ENCODE data around the gene SLC38A1. TPM values are rescaled to one million over a fixed set of nuclear protein-coding genes. Genes with fewer than 3 reads are reported as not detected.

SLC38A1 gene
- total RNA-seq, 1 donor from 2014 or later = 232 TPM

DNA sequence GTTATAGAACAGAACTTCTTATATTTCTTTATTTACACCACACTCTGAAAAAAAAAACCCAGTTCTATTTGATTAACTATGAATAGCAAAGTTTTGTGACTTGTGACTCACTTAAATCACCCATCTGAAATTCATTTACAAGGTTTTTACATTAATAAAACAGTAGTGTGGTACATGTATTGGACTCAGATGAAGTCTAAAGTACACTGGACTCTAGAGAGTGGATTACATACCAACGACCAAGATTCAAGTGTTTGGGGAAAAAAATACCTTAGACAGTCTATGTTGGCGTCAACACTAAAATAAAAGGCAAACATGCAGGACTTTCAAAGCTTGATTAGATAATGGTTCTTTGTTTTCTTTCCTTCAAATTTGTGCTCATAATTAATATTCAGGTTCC lies 85.7 kb downstream of the SLC38A1 start:
- TF ChIP-seq, protein P1, sequence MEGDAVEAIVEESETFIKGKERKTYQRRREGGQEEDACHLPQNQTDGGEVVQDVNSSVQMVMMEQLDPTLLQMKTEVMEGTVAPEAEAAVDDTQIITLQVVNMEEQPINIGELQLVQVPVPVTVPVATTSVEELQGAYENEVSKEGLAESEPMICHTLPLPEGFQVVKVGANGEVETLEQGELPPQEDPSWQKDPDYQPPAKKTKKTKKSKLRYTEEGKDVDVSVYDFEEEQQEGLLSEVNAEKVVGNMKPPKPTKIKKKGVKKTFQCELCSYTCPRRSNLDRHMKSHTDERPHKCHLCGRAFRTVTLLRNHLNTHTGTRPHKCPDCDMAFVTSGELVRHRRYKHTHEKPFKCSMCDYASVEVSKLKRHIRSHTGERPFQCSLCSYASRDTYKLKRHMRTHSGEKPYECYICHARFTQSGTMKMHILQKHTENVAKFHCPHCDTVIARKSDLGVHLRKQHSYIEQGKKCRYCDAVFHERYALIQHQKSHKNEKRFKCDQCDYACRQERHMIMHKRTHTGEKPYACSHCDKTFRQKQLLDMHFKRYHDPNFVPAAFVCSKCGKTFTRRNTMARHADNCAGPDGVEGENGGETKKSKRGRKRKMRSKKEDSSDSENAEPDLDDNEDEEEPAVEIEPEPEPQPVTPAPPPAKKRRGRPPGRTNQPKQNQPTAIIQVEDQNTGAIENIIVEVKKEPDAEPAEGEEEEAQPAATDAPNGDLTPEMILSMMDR (IDR thresholded peaks at IDR 0.05; ENCODE audit: partially characterized antibody, unreplicated experiment) = no peak
- DNase-seq = no peak
- peaks cover 8% of the 10 kb centered on the region for H3K36me3 Mint-ChIP-seq (ENCODE audit: unreplicated experiment)
- H3K9me3 Mint-ChIP-seq (ENCODE audit: unreplicated experiment) = peaks cover 2% of the 10 kb centered on the region
- no peaks in the 10 kb centered on the region for H3K27me3 Mint-ChIP-seq (ENCODE audit: unreplicated experiment)
- H3K27ac Mint-ChIP-seq (ENCODE audit: unreplicated experiment) = no peak overlapping the region
- H3K4me3 Mint-ChIP-seq (ENCODE audit: unreplicated experiment) = no peak overlapping the region
- H3K4me1 Mint-ChIP-seq (ENCODE audit: low read depth, unreplicated experiment) = no peaks in the 10 kb centered on the region

DNA sequence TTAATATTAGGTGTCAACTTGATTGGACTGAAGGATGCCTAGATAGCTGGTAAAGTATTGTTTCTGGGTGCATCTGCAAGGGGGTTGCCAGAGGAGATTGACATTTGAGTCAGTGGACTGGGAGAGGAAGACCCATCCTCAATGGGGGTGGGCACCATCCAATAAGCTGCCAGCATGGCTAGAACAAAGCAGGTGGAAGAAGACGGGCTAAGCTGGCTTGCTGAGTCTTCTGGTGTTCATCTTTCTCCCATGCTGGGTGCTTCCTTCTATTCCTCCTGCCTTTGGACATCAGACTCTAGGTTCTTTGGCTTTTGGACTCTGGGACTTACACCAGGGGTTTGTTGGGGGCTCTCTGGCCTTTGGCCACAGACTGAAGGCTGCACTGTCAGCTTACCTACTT lies 87.4 kb downstream of the SLC38A1 start:
- Mint-ChIP-seq H3K4me1 (ENCODE audit: low read depth, unreplicated experiment) (no peaks in the 10 kb centered on the region), H3K36me3 (ENCODE audit: unreplicated experiment) (no peaks in the 10 kb centered on the region), H3K27ac (ENCODE audit: unreplicated experiment) (no peak overlapping the region), H3K27me3 (ENCODE audit: unreplicated experiment) (no peaks in the 10 kb centered on the region), H3K4me3 (ENCODE audit: unreplicated experiment) (no peak overlapping the region), H3K9me3 (ENCODE audit: unreplicated experiment) (peaks cover 3% of the 10 kb centered on the region)
- no peak for DNase-seq
- TF ChIP-seq, protein P1 (IDR thresholded peaks at IDR 0.05; ENCODE audit: partially characterized antibody, unreplicated experiment) = no peak

DNA sequence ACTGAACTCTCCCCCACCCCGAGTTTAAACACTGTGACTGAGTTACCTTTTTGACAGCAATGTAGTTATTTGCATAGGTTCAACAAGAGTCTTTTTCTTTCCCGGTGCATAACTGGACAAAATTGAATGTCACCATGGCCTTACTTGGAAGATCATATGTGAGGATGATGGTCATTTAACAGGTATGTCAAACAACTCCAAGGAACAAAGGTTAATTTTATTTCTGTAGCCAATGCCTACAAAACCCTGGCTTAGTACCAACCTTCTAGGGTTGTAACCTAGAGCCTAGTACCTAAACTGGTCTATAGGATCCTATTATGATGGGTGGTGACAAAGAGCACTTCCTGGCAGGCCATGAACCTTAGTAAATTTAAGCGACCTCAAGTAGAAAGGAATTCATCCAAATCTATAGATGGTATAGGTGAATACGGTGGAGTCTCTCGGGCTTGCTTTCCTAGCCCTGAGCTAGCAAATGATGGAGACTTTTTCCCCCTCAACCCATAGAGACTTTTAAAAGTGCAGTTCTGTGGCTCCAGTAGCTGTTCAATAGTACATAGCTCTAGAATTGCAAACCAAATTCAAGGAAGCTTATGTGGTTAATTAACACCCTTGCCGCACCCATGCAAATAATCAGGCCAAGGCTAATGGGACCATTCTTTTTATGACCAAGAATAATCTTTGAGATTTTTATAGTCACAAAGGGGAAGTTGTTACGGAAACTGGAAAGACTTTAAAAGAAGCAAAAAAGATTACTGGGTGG lies 89.0 kb downstream of the SLC38A1 start:
- Mint-ChIP-seq H3K4me1 (ENCODE audit: low read depth, unreplicated experiment) (no peaks in the 10 kb centered on the region), H3K27ac (ENCODE audit: unreplicated experiment) (no peak overlapping the region), H3K9me3 (ENCODE audit: unreplicated experiment) (peaks cover 2% of the 10 kb centered on the region), H3K27me3 (ENCODE audit: unreplicated experiment) (no peaks in the 10 kb centered on the region), H3K4me3 (ENCODE audit: unreplicated experiment) (no peak overlapping the region), H3K36me3 (ENCODE audit: unreplicated experiment) (no peaks in the 10 kb centered on the region)
- TF ChIP-seq, protein P1 (IDR thresholded peaks at IDR 0.05; ENCODE audit: partially characterized antibody, unreplicated experiment) = no peak
- DNase-seq = no peak

DNA sequence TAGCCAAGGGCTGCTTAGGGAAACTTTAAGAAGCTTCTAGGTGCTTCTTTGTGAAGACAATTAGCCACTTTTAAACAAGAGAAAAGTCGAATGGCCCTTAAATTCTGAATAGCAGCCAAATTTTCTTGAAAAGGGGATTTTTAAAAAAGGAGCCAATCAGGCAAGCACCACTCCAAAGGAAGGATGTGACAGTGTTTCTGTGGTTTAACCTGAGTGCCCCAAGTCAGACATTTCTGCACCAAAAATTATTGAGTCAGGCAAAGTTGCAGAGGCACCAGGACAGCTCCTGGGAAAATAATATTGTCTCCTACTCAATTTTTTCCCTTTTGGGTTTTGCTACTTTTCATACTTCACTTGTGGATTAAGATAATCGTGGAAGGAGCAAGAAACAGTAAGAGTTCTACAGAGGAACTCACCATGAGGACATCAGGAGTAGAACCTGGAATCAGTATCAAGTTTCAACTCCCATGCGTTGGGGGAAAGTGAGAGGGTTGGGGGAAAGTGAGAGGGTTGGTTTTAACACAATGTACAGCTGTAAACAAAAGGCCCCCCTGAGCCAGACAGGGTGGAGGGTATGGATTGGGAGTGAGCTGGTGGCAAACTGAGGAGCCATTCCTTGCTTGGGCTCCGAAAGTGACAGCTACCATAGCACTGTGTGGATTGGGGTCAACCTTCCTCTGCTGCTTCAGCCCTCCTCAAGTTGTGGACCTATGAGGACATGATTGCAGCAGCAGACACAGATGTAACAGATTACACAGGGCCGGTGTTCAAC lies 90.8 kb downstream of the SLC38A1 start:
- TF ChIP-seq, protein P1 (IDR thresholded peaks at IDR 0.05; ENCODE audit: partially characterized antibody, unreplicated experiment) = no peak
- Mint-ChIP-seq H3K4me3 (ENCODE audit: unreplicated experiment) (no peak overlapping the region), H3K4me1 (ENCODE audit: low read depth, unreplicated experiment) (no peaks in the 10 kb centered on the region), H3K27me3 (ENCODE audit: unreplicated experiment) (no peaks in the 10 kb centered on the region), H3K36me3 (ENCODE audit: unreplicated experiment) (no peaks in the 10 kb centered on the region), H3K27ac (ENCODE audit: unreplicated experiment) (no peak overlapping the region), H3K9me3 (ENCODE audit: unreplicated experiment) (peaks cover 2% of the 10 kb centered on the region)
- DNase-seq = no peak

DNA sequence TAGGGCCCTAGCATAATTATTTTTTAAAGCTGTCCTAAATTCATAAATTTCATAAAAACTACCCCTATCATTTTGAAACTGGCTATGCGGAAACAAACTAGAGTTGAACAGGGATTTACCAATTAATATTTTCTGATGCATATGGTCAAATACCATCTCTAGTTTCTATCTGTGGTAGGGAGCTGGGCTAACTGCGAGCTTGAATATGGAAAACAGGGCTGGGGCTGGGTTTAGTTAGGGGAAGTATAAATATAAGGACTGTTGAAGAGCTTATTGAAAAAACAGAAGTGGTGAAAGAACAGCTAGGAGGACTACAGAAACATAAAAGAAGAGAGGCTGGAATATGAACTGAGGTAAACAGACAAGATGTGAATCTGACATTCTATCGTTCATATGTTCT lies 91.8 kb downstream of the SLC38A1 start:
- no peaks in the 10 kb centered on the region for H3K4me1 Mint-ChIP-seq (ENCODE audit: low read depth, unreplicated experiment)
- no peak overlapping the region for H3K4me3 Mint-ChIP-seq (ENCODE audit: unreplicated experiment)
- TF ChIP-seq, protein P1 (IDR thresholded peaks at IDR 0.05; ENCODE audit: partially characterized antibody, unreplicated experiment) = no peak
- H3K36me3 Mint-ChIP-seq (ENCODE audit: unreplicated experiment) = no peaks in the 10 kb centered on the region
- no peak for DNase-seq
- H3K27me3 Mint-ChIP-seq (ENCODE audit: unreplicated experiment) = no peaks in the 10 kb centered on the region
- H3K9me3 Mint-ChIP-seq (ENCODE audit: unreplicated experiment) = peaks cover 2% of the 10 kb centered on the region
- no peak overlapping the region for H3K27ac Mint-ChIP-seq (ENCODE audit: unreplicated experiment)

All from glutamatergic neuron (in vitro differentiated cells).